Daoy (cell line): ENCODE results near the gene MTHFR. TPM values are rescaled to one million over a fixed set of nuclear protein-coding genes. Genes with fewer than 3 reads are reported as not detected.

Experiments used
- total RNA-seq: library from RNA; depleted of rRNA; stranded (reverse); fragments of >200 nt; shearing (Covaris generic); gene quantifications from 2 replicates; pipeline ENCODE4 v1.2.3, GENCODE V29; 2014; rRNA removed

The MTHFR gene
- total RNA-seq, 1 experiment from 2014 or later = 4.7 TPM

Other genes with a start within 250 kb of the MTHFR start
- gene FBXO2, start 151.5 kb downstream of the MTHFR start, total RNA-seq = 1.4 TPM in 1 of 2 replicates, not detected in the other
- 2.7 and 6.3 TPM in 2 replicates for gene FBXO44, start 151.1 kb downstream of the MTHFR start, total RNA-seq
- gene FBXO6, start 141.8 kb downstream of the MTHFR start, total RNA-seq = 1.1 and 2.4 TPM in 2 replicates
- gene MAD2L2, start 124.8 kb downstream of the MTHFR start, total RNA-seq = 80.3 and 91.7 TPM in 2 replicates
- 0.86 and 0.97 TPM in 2 replicates for gene DRAXIN, start 114.3 kb downstream of the MTHFR start, total RNA-seq
- 42.4 and 42.9 TPM in 2 replicates for gene AGTRAP, start 69.8 kb downstream of the MTHFR start, total RNA-seq
- not detected in 2 replicates for gene C1orf167, start 43.8 kb downstream of the MTHFR start, total RNA-seq
- 12.4 TPM in 2 replicates for gene CLCN6, start 227 bp upstream of the MTHFR start, total RNA-seq
- gene NPPA, start 41.8 kb upstream of the MTHFR start, total RNA-seq = not detected in 2 replicates
- 38.6 and 78.9 TPM in 2 replicates for gene NPPB, start 53.0 kb upstream of the MTHFR start, total RNA-seq
- gene KIAA2013, start 120.5 kb upstream of the MTHFR start, total RNA-seq = 67.3 and 87.1 TPM in 2 replicates
- 88.1 and 107 TPM in 2 replicates for gene PLOD1, start 128.8 kb upstream of the MTHFR start, total RNA-seq
- gene MFN2, start 174.5 kb upstream of the MTHFR start, total RNA-seq = 79.4 and 86.0 TPM in 2 replicates
- 60.1 and 65.6 TPM in 2 replicates for gene MIIP, start 213.5 kb upstream of the MTHFR start, total RNA-seq